HPDE6-E6E7 (cell line): ENCODE results near the gene BUD23.
"Not testable (repeated sequence)": the region's sequence is repeated elsewhere in the genome, so short reads cannot be mapped to it uniquely, and the experiment has no call there.

Source experiments
- DNase-seq: peaks from one replicate; pipeline ENCODE4 v3.0.0; 2011; ENCODE audit warnings: missing footprints; ENCODE audit errors: extremely low spot score

Gene BUD23

DNA sequence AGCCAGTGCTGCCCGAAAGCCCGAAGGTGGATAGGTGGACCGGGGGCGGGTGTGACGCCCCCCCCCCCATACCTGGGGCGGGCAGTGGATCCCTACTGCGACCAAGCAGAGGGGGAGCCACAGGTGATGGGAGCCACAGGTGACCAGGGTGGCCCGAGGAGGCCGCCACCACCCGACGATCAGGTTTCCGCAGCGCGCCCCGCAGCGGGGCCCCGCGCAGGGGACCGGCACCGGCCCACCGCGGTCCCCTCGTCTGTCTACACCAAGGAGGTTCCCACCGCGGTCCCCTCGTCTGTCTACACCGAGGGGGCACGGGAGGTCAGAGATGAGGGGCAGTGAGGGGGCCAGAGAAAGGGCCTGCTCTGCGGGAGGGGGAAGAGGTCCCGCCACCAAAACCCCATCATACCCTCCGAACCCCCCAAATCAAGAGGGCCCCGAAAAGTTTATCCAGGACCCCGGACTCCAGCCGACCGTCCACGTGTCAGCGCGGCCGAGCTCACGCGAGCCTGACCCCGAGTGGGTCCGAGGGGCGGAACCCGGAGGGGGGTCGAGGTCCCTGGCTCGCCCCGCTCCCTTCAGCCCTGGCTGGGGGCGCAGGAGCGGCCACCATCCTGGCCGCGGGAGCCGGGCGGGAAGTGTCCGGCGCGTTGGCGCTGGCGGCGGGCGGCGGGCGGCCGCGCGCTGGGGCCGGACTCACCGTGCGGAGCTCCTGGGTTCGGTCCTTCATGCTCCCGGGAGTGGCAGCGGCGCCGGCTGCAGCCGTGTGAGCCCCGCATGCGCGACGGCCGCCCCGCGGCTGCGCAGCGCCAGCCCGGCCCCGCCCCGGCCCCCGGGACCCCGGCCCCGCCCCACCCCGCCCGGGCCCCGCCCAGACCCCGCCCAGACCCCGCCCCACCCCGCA is 35.8 kb downstream of the BUD23 start, which contains the start of gene STX1A:
TSS of gene STX1A (minus strand) at position 765 of the 901 bp plus-strand sequence. CDS start at position 727, 38 bp downstream.
- DNase-seq: peak; percentile 74

DNA sequence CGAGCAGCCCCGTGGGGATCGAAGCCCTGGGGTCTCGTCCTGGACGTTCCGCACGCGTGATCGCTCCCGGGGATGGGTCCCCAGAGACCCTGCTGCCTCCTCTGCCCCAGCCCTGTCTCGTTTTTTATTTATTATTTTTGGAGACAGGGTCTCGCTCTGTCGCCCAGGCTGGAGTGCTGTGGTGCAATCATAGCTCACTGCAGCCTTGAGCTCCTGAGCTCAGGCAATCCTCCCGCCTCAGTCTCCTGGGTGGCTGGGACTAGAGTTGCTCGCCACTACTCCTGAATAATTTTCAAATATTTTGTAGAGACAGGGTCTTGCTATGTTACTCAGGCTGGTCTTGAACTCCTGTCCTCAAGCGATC is 36.4 kb downstream of the BUD23 start:
- no peak for DNase-seq

- not testable (repeated sequence) for DNase-seq
These were observed 37.0 kb downstream of the BUD23 start for GRCh38 chr7:73720443-73720842.

DNA sequence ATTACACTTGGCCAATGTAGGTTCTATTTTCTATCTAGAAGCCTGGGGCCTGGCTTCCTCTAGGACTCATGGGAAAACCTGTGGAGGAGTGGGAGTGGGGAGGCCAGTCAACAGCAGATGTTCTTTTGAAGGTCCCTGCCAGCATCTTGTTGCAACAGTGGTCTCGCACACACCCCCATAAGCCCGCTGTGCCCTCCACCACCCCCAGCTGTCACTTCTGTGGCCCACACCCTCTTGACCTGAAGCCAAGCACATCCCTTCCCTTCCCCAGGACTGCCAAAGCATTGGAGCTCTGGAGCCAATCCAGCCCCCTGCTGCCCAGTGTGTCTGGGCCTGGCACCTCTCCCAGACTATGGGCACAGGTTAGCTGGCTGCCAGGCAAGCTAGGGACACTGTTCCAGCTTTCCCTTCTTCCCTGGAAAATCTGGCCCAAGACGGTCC is 38.0 kb downstream of the BUD23 start:
- no peak for DNase-seq

- not testable (repeated sequence) for DNase-seq
These were observed 38.8 kb downstream of the BUD23 start for GRCh38 chr7:73722182-73722581.

DNA sequence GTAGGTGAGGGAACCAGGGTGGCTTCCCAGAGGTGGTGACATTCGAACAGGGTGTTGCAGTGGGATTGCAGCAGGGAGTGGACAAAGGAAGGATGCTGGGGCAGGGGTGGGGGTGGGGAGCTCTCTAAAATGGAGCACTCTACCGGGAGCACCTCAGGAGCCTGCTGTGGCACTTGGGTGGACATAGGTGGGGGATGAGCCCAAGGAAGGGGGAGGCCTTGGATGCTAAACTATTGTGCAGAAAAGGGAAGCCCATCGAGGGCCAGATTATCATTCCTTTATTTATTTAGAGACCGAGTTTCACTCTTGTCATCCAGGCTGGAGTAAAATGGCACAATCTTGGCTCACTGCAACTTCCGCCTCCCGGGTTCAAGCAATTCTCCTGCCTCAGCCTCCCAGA is 39.4 kb downstream of the BUD23 start:
- no peak for DNase-seq

- DNase-seq: no peak
These were observed 40.4 kb downstream of the BUD23 start for GRCh38 chr7:73723813-73724212.

DNA sequence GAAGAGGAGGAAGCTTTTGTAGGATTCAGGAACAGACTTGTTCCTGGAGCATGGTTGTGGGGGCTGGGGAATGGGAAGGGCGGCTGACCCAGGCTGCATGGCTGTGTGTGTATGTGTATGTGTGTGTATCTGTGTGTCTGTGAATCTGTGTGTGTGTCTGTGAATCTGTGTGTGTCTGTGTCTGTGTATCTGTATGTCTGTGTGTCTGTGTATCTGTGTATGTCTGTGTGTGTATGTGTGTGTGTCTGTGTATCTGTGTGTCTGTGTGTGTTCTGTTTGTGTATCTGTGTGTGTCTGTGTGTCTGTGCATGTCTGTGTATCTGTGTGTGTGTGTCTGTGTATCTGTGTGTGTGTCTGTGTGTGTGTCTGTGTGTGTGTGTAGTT is 42.7 kb downstream of the BUD23 start:
- no peak for DNase-seq

DNA sequence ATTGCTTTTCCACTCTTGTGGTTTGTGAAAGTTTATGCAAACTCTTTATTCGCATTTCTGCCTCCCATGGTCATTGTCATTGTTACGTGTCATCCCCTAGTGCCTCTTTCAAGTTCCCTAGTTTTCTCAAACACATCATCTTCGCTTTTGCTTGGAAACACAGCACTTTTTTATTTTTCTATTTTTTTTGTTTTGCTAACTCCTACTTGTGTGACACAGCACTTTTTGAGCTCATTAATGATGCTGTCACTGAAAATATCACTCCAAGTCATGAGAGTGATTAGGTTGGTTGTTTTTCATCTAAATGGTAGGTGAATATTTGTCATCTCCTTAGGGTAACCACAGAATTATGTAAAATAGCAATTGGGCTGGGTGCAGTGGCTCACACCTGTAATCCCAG is 44.6 kb downstream of the BUD23 start:
- no peak for DNase-seq

GRCh38 chr7:73728551-73728950 is 45.2 kb downstream of the BUD23 start:
- DNase-seq: no peak

DNA sequence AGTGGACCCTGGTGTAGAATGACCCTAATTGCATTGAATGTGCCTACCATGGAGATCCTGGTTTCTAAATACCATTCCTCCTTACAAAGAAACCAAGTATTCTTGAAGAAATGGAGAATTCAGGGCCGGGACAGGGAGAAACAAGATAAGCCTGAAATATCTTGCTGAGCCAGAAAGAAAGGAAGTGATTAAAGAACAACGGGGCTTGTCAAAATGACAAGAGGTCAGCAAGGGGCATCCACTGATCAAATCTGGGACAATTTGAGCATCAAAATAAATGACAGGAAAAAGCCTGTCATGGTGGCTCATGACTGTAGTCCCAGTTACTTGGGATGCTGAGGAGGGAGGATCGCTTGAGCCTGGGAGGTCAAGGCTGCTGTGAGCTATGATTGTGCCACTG is 47.1 kb downstream of the BUD23 start:
- DNase-seq: no peak

DNA sequence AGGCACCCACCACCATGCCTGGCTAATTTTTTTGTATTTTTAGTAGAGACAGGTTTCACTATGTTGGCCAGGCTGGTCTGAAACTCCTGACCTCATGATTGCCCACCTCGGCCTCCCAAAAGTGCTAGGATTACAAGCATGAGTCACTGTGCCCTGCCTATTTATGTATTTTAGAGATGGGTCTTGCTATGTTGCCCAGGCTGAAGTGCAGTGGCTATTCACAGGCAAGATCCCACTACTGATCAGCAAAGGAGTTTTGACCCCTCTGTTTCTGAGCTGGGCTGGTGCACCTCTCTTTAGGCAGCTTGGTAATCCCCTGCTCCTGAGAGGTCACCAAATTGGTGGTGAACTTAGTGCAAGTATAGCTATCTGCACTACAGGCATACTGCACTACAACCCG is 49.0 kb downstream of the BUD23 start:
- no peak for DNase-seq

DNA sequence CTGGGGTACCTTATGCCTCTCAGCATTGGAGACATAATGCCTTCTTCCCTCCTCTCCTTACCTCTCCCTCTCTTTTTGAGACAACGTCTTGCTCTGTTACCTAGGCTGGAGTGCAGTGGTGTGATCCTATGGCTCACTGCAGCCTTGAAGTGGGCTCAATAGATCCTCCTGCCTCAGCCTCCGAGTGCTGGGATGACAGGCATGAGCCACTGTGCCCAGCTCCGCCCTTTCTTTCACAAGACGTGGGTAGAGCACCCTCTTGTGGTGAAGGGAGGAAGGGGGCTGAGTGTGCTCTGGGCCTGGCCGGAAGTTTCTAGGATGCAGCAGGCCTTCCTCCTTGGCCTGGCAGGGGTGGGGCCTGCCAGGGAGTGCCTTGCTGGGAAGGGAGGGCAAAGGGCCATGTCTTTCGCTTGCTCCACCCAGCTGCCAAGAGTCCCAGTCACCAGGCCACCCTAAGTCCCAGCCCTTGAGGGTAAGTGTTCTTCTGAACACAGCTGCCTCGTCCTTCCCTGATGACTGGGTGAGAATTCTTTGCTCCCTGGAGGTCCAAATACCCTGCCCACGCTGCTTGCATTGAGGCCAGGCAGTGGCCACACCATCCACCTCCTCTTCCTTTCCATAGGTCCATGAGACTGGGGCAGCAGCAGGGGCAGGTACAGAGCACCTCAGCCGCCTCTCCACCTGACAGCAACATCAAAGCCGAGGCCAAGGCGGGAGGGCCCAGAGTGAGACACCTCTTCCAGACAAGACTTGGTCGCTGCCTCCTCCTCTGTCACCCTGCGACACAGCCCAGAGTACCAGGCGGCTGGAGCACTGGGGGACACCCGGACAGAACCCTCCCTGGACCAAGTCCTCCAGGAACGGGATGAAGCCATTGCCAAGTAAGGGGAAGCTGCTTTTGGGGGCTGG is 51.5 kb downstream of the BUD23 start:
- no peak for DNase-seq

DNA sequence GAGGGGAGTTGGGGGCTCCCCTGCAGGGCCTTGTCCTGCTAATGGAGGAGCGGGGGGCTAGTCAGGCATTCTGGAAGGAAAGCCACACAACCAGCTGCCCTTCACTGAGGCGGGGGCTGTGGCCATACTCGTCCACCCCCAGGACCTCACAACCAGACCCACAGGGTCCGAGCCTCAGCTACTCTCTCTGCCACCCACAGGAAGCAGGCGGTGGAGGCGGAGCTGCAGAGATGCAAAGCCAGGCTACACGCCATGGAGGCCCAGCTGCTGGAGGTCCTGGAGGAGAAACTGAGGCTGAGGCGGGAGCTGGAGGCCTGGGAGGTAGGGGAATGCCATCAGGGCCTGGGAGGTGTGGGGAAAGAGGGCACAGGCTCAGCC is 52.1 kb downstream of the BUD23 start:
- DNase-seq: no peak

GRCh38 chr7:73736885-73737284 is 53.5 kb downstream of the BUD23 start:
- no peak for DNase-seq

DNA sequence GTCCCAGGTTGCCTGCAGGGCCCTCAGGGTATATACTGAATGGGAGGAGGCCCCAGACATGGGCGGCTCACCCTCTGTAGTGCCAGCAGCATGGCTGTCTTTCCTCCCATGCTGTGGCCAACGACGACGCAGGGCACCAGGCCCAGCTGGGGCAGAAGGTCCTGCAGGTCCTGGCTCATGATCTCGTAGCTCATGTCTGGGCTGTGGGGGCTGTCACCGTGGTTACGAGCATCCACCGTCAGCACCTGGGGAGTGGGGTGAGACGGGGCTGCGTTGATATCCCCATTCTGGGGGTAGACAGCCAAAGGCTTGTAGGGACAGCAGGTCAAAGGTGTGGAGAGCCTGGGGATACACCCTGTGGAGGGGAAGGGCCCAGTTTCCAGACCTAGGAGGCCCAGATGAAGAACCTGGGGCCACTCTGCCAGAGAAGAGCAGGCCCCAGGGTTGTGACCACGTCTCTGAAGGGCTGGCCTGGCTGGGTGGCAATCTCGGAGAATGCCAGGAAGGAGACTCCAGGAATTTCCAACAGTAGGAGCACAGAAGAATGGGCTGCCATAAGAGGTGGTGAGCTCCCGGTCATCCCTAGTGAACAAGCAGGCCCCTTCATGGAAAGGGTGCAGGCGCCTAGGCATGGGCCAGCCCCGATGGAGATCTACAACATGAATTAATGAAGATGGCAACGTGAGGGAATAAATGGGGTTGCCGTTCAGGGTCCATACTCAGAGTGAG is 54.3 kb downstream of the BUD23 start:
- DNase-seq: no peak

DNA sequence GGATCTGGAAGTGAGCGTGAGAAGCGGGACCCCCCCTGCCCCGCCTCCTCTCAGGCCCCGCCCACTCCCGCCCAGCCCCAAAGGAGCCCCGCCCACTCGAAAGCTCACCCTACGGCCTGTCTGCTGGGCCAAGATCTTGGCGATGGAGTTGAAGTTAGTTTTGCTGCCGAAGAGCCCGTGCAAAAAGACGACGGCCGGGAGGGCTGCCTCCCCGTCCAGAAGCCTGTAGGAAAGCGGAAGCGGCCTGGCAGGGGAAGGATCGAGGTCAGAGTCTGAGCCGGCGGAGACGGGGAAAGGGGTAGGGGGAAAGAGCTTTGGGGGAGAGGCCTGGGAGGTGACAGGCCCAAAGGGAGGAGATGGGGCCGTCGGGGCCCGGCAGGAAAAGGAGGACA is 54.8 kb downstream of the BUD23 start:
- no peak for DNase-seq

- DNase-seq: peak; percentile 92
These were observed 55.4 kb downstream of the BUD23 start, which contains the start of gene ABHD11 for GRCh38 chr7:73738612-73739386. ABHD11 (minus strand) TSS chr7:73738802; CDS start chr7:73738770, 32 bp downstream.

DNA sequence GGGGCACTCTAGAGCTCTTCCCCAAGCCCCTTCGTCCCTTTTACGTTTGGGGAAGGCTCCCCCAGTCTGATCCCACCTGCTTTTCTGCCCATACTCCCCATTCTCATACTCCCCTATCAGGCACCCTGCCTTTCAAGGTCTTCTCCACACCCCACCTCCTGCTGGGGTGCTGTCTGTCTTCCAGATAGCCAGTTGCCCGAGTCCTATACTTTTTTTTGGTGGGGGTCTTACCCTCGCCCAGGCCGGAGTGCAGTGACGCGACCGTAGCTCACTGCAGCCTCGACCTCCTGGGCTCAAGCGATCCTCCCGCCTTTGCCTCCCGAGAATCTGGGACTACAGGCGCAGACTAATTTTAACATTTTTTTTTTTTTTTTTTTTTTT is 56.0 kb downstream of the BUD23 start:
- no peak for DNase-seq

DNA sequence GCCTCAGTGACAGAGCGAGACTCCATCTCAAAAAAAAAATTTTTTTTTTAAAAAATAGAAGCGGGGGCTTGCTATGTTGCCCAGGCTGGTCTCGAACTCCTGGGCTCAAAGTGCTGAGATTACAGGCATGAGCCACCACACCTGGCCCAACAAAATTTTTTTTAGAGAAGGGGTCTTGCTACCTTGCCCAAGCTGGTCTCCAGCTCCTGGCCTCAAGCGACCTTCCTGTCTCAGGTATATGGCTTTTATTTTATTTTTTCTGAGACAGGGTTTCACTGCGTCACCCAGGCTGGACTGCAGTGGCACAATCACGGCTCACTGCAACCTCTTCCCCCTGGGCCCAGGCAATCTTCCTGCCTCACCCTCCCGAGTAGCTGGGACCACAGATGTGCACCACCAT is 56.8 kb downstream of the BUD23 start:
- DNase-seq: no peak

DNA sequence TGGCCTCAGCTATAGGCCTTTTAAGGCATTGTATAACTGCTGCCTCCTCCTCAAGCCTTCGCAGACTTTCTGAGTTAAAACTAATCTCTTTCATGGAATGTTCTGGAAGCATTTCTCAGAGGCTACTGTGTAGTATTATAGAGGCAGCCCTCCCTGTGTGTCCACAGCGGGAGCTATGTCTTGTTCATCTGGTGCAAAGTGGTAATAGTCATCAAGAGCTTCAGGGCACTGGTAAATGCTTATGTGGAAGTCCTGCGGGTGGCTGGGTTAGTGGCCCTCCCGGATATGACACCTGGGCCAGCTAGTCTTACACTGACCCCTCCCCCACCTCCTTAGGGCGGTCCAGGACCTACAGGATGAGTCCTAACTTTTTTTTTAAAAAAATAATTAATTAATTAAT is 57.4 kb downstream of the BUD23 start:
- no peak for DNase-seq
